Measurements from ENCODE around the gene TAS1R2. TPM values are rescaled to one million over a fixed set of nuclear protein-coding genes. Genes with fewer than 3 reads are reported as not detected.

TAS1R2 gene
- total RNA-seq, 1 donor from 2014 or later = not detected

GRCh38 chr1:18802231-18802630 lies 57.2 kb downstream of the TAS1R2 start:
- Mint-ChIP-seq H3K27ac (ENCODE audit: unreplicated experiment) (no peak overlapping the region), H3K36me3 (ENCODE audit: low read depth) (no peaks in the 10 kb centered on the region), H3K4me1 (no peaks in the 10 kb centered on the region), H3K4me3 (no peak overlapping the region), H3K9me3 (no peaks in the 10 kb centered on the region), H3K27me3 (ENCODE audit: low read depth) (peaks cover 8% of the 10 kb centered on the region)
- DNase-seq (ENCODE audit: low read depth, low spot score) = no peak
- no peak for TF ChIP-seq CTCF (conservative IDR thresholded peaks at IDR 0.05)

- Mint-ChIP-seq H3K4me3 (no peak overlapping the region), H3K27me3 (ENCODE audit: low read depth) (peaks cover 6% of the 10 kb centered on the region), H3K36me3 (ENCODE audit: low read depth) (no peaks in the 10 kb centered on the region), H3K4me1 (no peaks in the 10 kb centered on the region), H3K27ac (ENCODE audit: unreplicated experiment) (no peak overlapping the region), H3K9me3 (no peaks in the 10 kb centered on the region)
- DNase-seq (ENCODE audit: low read depth, low spot score) = no peak
- TF ChIP-seq CTCF (conservative IDR thresholded peaks at IDR 0.05) = no peak
These were observed 59.2 kb downstream of the TAS1R2 start for GRCh38 chr1:18800258-18800657.

GRCh38 chr1:18799454-18799853 lies 60.0 kb downstream of the TAS1R2 start:
- Mint-ChIP-seq H3K4me3 (no peak overlapping the region), H3K4me1 (no peaks in the 10 kb centered on the region), H3K27ac (ENCODE audit: unreplicated experiment) (no peak overlapping the region), H3K9me3 (no peaks in the 10 kb centered on the region), H3K27me3 (ENCODE audit: low read depth) (peaks cover under 1% of the 10 kb centered on the region), H3K36me3 (ENCODE audit: low read depth) (no peaks in the 10 kb centered on the region)
- TF ChIP-seq CTCF (conservative IDR thresholded peaks at IDR 0.05) = no peak
- no peak for DNase-seq (ENCODE audit: low read depth, low spot score)

GRCh38 chr1:18798946-18799345 lies 60.5 kb downstream of the TAS1R2 start:
- no peak for TF ChIP-seq CTCF (conservative IDR thresholded peaks at IDR 0.05)
- Mint-ChIP-seq H3K36me3 (ENCODE audit: low read depth) (no peaks in the 10 kb centered on the region), H3K27me3 (ENCODE audit: low read depth) (no peaks in the 10 kb centered on the region), H3K4me3 (no peak overlapping the region), H3K9me3 (no peaks in the 10 kb centered on the region), H3K4me1 (no peaks in the 10 kb centered on the region), H3K27ac (ENCODE audit: unreplicated experiment) (no peak overlapping the region)
- DNase-seq (ENCODE audit: low read depth, low spot score) = no peak

GRCh38 chr1:18798533-18798932 lies 60.9 kb downstream of the TAS1R2 start:
- no peak for TF ChIP-seq CTCF (conservative IDR thresholded peaks at IDR 0.05)
- no peak overlapping the region for H3K27ac Mint-ChIP-seq (ENCODE audit: unreplicated experiment)

GRCh38 chr1:18796950-18797349 lies 62.5 kb downstream of the TAS1R2 start:
- Mint-ChIP-seq H3K36me3 (ENCODE audit: low read depth) (no peaks in the 10 kb centered on the region), H3K4me1 (no peaks in the 10 kb centered on the region), H3K4me3 (no peak overlapping the region), H3K9me3 (no peaks in the 10 kb centered on the region), H3K27me3 (ENCODE audit: low read depth) (peaks cover 8% of the 10 kb centered on the region), H3K27ac (ENCODE audit: unreplicated experiment) (no peak overlapping the region)
- DNase-seq (ENCODE audit: low read depth, low spot score) = no peak
- TF ChIP-seq CTCF (conservative IDR thresholded peaks at IDR 0.05) = no peak

More at GRCh38 chr1:18798533-18798932, 60.9 kb downstream of the TAS1R2 start:
- Mint-ChIP-seq H3K27me3 (ENCODE audit: low read depth) (no peaks in the 10 kb centered on the region), H3K4me1 (no peaks in the 10 kb centered on the region), H3K36me3 (ENCODE audit: low read depth) (no peaks in the 10 kb centered on the region), H3K9me3 (no peaks in the 10 kb centered on the region), H3K4me3 (no peak overlapping the region)
- DNase-seq (ENCODE audit: low read depth, low spot score) = no peak

All from neural crest cell (in vitro differentiated cells).